GM12878 (cell line): ENCODE results near the gene DAD1. TPM values are rescaled to one million over a fixed set of nuclear protein-coding genes. Genes with fewer than 3 reads are reported as not detected.

Experiments
- CREB1 ChIP-seq: IDR thresholded peaks from 2 replicates; pipeline ENCODE4 v1.6.1; 2012; ENCODE audit warnings: low read depth, mild to moderate bottlenecking, inconsistent platforms
- EGR1 ChIP-seq, 2 experiments: IDR thresholded peaks; 1 replicate in 1 of 2; 2 replicates in 1 of 2; pipeline ENCODE4 v1.6.1; 2011 to 2012; ENCODE audit warnings: low read depth in 2 of 2, low read length in 2 of 2, borderline replicate concordance in 1 of 2, mild to moderate bottlenecking in 1 of 2, moderate library complexity in 1 of 2
- FOS ChIP-seq: IDR thresholded peaks from 3 replicates; pipeline ENCODE4 v1.6.1; 2011; ENCODE audit warnings: borderline replicate concordance; ENCODE audit not compliant: insufficient read length; ENCODE audit errors: extremely low read depth
- IKZF2 ChIP-seq, 2 experiments: fragments of 450-650 bp; IDR thresholded peaks; 2 replicates each; pipeline ENCODE4 v1.6.1; 2017; ENCODE audit warnings: mild to moderate bottlenecking in 2 of 2, moderate library complexity in 2 of 2
- IRF3 ChIP-seq: fragments of 450-650 bp; IDR thresholded peaks from 2 replicates; pipeline ENCODE4 v1.6.1; 2014; ENCODE audit warnings: mild to moderate bottlenecking
- IRF5 ChIP-seq: fragments of 450-650 bp; IDR thresholded peaks from 2 replicates; pipeline ENCODE4 v1.6.1; 2017; ENCODE audit warnings: borderline replicate concordance
- MYB ChIP-seq: fragments of 150-350 bp; IDR thresholded peaks from 2 replicates; pipeline ENCODE4 v1.6.1; 2014; ENCODE audit warnings: mild to moderate bottlenecking, low read depth, low read length, borderline replicate concordance
- NFYB ChIP-seq: IDR thresholded peaks from 2 replicates; pipeline ENCODE4 v1.6.1; 2011; ENCODE audit warnings: low read depth, mild to moderate bottlenecking, low read length, improper control_type of control experiment, moderate library complexity; ENCODE audit not compliant: insufficient read depth
- PBX3 ChIP-seq: IDR thresholded peaks from 2 replicates; pipeline ENCODE4 v1.6.1; 2011; ENCODE audit warnings: mild to moderate bottlenecking, low read depth, low read length, moderate library complexity; ENCODE audit not compliant: insufficient replicate concordance
- POLR2A ChIP-seq: IDR thresholded peaks from 2 replicates; pipeline ENCODE4 v1.6.1; 2011; ENCODE audit warnings: low read depth, mild to moderate bottlenecking, low read length
- RB1 ChIP-seq: fragments of 450-650 bp; formaldehyde crosslinking; IDR thresholded peaks from 2 replicates; pipeline ENCODE4 v1.6.1; 2017; ENCODE audit warnings: mild to moderate bottlenecking, borderline replicate concordance
- SMAD5 ChIP-seq: IDR thresholded peaks from 2 replicates; pipeline ENCODE4 v1.6.1; 2016; ENCODE audit warnings: antibody characterized with exemption, low read depth
- SPI1 ChIP-seq: IDR thresholded peaks from 2 replicates; pipeline ENCODE4 v1.6.1; 2011; ENCODE audit warnings: low read depth, mild to moderate bottlenecking, low read length, moderate library complexity, borderline replicate concordance; ENCODE audit not compliant: insufficient read depth
- SREBF2 ChIP-seq: IDR thresholded peaks from 2 replicates; pipeline ENCODE4 v1.6.1; 2012; ENCODE audit warnings: mild to moderate bottlenecking, low read length
- USF1 ChIP-seq: IDR thresholded peaks from 2 replicates; pipeline ENCODE4 v1.6.1; 2011; ENCODE audit warnings: borderline replicate concordance, low read depth, mild to moderate bottlenecking, moderate library complexity, mixed read lengths, low read length; ENCODE audit not compliant: insufficient read depth; ENCODE audit errors: extremely low read length
- ZBTB40 ChIP-seq: fragments of 450-650 bp; IDR thresholded peaks from 2 replicates; pipeline ENCODE4 v1.6.1; 2016; ENCODE audit warnings: mild to moderate bottlenecking, moderate library complexity, borderline replicate concordance
- polyA plus RNA-seq, 11 experiments: library from polyadenylated mRNA; depleted of rRNA in 4 of 11; unstranded in 6 of 11; stranded (reverse) in 5 of 11; fragments of >200 nt; fragmentation: Nextera tagmentation in 4 of 11; fragmentation: Illumina TruSeq in 1 of 11; extraction: Ambion mirVana in 4 of 11; extraction: Trizol in 1 of 11; gene quantifications; 1 replicate in 1 of 11; 2 replicates in 10 of 11; pipeline versions ENCODE4 v1.2.1 to v1.2.3, GENCODE V29; 2011 to 2016; ENCODE audit warnings: inconsistent platforms in 2 of 11, missing spikeins in 2 of 11, low read depth in 1 of 11
- total RNA-seq, 4 experiments: library from RNA; depleted of rRNA in 3 of 4; stranded (reverse); fragments of >200 nt in 3 of 4; fragmentation: Illumina TruSeq in 1 of 4; extraction: Trizol in 1 of 4; gene quantifications; 2 replicates each; pipeline versions ENCODE4 v1.2.1 to v1.2.3, GENCODE V29; 2013 to 2021

DAD1 gene
- total and polyA plus RNA-seq, 10 of the 15 experiments (the other 5 are each of a cell fraction or from before 2014, with no cell fraction given) = 161 to 920 (median 319) TPM

- TF ChIP-seq SREBF2 (no peak), SPI1 (peak; percentile 77), IRF3 (no peak), USF1 (no peak), CREB1 (no peak), IRF5 (no peak), ZBTB40 (no peak), RB1 (no peak), FOS (no peak), SMAD5 (peak; percentile 54), EGR1 (IDR thresholded peaks at IDR 0.05; ENCODE audit: borderline replicate concordance in 1 of 2, low read depth in 2 of 2, low read length in 2 of 2) (no peak), NFYB (no peak), POLR2A (peak; percentile 9; the same call in 1 of the 2 replicates), IKZF2 (IDR thresholded peaks at IDR 0.05) (peak in 1 of 2 experiments; percentile 20; a peak in 1 of 4 replicates), PBX3 (no peak), MYB (no peak)
Measured at GRCh38 chr14:22533057-22533704, 55.8 kb downstream of the DAD1 start (continued).
